Measurements from ENCODE around the gene MAP2K2. TPM values are rescaled to one million over a fixed set of nuclear protein-coding genes. Genes with fewer than 3 reads are reported as not detected.

The MAP2K2 gene
- total RNA-seq, 2 donors from 2014 or later: 104 to 145 TPM

- Histone ChIP-seq H3K9me3 (no peaks in the 10 kb centered on the region), H3K4me3 (no peak overlapping the region), H3K4me1 (replicated peaks) (peaks cover 2% of the 10 kb centered on the region), H3K27ac (peak overlapping the region in 1 of 2 donors; percentile 13), H3K36me3 (peaks cover 0 to 3% of the 10 kb centered on the region in 2 donors), H3K27me3 (replicated peaks; ENCODE audit: insufficient read depth) (no peaks in the 10 kb centered on the region)
- no peak for TF ChIP-seq POLR2AphosphoS5 (IDR thresholded peaks at IDR 0.05)
- no peak for TF ChIP-seq POLR2A (IDR thresholded peaks at IDR 0.05)
- no peak for DNase-seq (ENCODE audit: low spot score)
- intact Hi-C loops (cut with DNase I): no loop called here
- WGBS: 62% methylated on average over 21 of the region's 21 CpGs
Observed at GRCh38 chr19:4044990-4045465, 78.9 kb downstream of the MAP2K2 start.

- H3K4me3 ChIP-seq: no peak overlapping the region
- peak overlapping the region in 1 of 2 donors; percentile 43 for H3K27ac ChIP-seq
- 76% methylated on average over 31 of the region's 31 CpGs for WGBS
- no peaks in the 10 kb centered on the region for H3K27me3 ChIP-seq (replicated peaks; ENCODE audit: insufficient read depth)
- no peaks in the 10 kb centered on the region for H3K9me3 ChIP-seq
- no peak for TF ChIP-seq POLR2A (IDR thresholded peaks at IDR 0.05)
- TF ChIP-seq CTCF (IDR thresholded peaks at IDR 0.05): no peak
- TF ChIP-seq POLR2AphosphoS5 (IDR thresholded peaks at IDR 0.05): no peak
- peaks cover 0 to 3% of the 10 kb centered on the region in 2 donors for H3K36me3 ChIP-seq
- no peak for DNase-seq (ENCODE audit: low spot score)
- H3K4me1 ChIP-seq (replicated peaks): peaks cover 2% of the 10 kb centered on the region
- intact Hi-C loops (cut with DNase I): no loop called here
Observed at GRCh38 chr19:4043966-4044715, 79.8 kb downstream of the MAP2K2 start.

GRCh38 chr19:4043401-4043800 lies 80.5 kb downstream of the MAP2K2 start:
- intact Hi-C loops (cut with DNase I): no loop called here
- no peaks in the 10 kb centered on the region for H3K9me3 ChIP-seq
- H3K27me3 ChIP-seq (replicated peaks; ENCODE audit: insufficient read depth): no peaks in the 10 kb centered on the region
- H3K27ac ChIP-seq: peak overlapping the region; percentile 78 to 82
- peaks cover 2% of the 10 kb centered on the region for H3K4me1 ChIP-seq (replicated peaks)
- 46% methylated on average over 10 of the region's 11 CpGs for WGBS
- peaks cover 0 to 3% of the 10 kb centered on the region in 2 donors for H3K36me3 ChIP-seq
- H3K4me3 ChIP-seq: no peak overlapping the region
- no peak for DNase-seq (ENCODE audit: low spot score)
- TF ChIP-seq CTCF (IDR thresholded peaks at IDR 0.05): no peak
- TF ChIP-seq POLR2A (IDR thresholded peaks at IDR 0.05): no peak
- TF ChIP-seq POLR2AphosphoS5 (IDR thresholded peaks at IDR 0.05): no peak

- Histone ChIP-seq H3K9me3 (no peaks in the 10 kb centered on the region), H3K27ac (peak overlapping the region; percentile 78 to 82), H3K4me3 (no peak overlapping the region), H3K4me1 (replicated peaks) (peaks cover 2% of the 10 kb centered on the region), H3K36me3 (peaks cover 0 to 3% of the 10 kb centered on the region in 2 donors), H3K27me3 (replicated peaks; ENCODE audit: insufficient read depth) (no peaks in the 10 kb centered on the region)
- intact Hi-C loops (cut with DNase I): no loop called here
- WGBS: 25% methylated on average over 14 of the region's 14 CpGs
- peak; percentile 75 for DNase-seq (ENCODE audit: low spot score)
- no peak for TF ChIP-seq POLR2A (IDR thresholded peaks at IDR 0.05)
- peak; percentile 62 for TF ChIP-seq POLR2AphosphoS5 (IDR thresholded peaks at IDR 0.05)
- no peak for TF ChIP-seq CTCF (IDR thresholded peaks at IDR 0.05)
Observed at GRCh38 chr19:4042731-4043082, 81.2 kb downstream of the MAP2K2 start.

GRCh38 chr19:4042064-4042730 lies 81.7 kb downstream of the MAP2K2 start:
- no peaks in the 10 kb centered on the region for H3K27me3 ChIP-seq (replicated peaks; ENCODE audit: insufficient read depth)
- H3K4me3 ChIP-seq: no peak overlapping the region
- no peak for DNase-seq (ENCODE audit: low spot score)
- H3K4me1 ChIP-seq (replicated peaks): peaks cover 2% of the 10 kb centered on the region
- peak overlapping the region; percentile 78 to 82 for H3K27ac ChIP-seq
- H3K9me3 ChIP-seq: no peaks in the 10 kb centered on the region
- intact Hi-C loops (cut with DNase I): no loop called here
- no peak for TF ChIP-seq POLR2A (IDR thresholded peaks at IDR 0.05)
- no peak for TF ChIP-seq POLR2AphosphoS5 (IDR thresholded peaks at IDR 0.05)
- no peak for TF ChIP-seq CTCF (IDR thresholded peaks at IDR 0.05)
- WGBS: 83% methylated on average over 13 of the region's 14 CpGs
- peaks cover 0 to 3% of the 10 kb centered on the region in 2 donors for H3K36me3 ChIP-seq
